Measurements from ENCODE around the gene FAM83G.

Gene FAM83G

DNA sequence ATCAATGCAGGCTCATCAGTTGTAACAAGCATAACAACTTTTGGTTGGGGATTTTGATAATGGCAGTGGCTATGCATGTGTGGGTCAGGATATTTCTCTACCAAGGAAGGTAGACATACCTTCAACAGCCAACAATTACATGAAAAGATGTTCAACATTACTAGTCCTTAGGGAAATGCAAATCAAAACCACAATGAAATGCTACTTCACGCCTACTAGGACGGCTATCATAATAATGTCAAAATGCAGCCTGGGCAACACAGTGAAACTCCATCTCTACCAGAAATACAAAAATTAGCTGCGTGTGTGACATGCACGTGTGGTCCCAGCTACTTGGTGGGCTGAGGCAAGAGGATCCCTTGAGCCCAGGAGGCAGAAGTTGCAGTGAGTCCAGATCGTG, 59.9 kb downstream of the FAM83G start:
- H3K4me3 ChIP-seq (replicated peaks; ENCODE audit: low read depth, low read length) = no peak overlapping the region
- TF ChIP-seq, protein P1, sequence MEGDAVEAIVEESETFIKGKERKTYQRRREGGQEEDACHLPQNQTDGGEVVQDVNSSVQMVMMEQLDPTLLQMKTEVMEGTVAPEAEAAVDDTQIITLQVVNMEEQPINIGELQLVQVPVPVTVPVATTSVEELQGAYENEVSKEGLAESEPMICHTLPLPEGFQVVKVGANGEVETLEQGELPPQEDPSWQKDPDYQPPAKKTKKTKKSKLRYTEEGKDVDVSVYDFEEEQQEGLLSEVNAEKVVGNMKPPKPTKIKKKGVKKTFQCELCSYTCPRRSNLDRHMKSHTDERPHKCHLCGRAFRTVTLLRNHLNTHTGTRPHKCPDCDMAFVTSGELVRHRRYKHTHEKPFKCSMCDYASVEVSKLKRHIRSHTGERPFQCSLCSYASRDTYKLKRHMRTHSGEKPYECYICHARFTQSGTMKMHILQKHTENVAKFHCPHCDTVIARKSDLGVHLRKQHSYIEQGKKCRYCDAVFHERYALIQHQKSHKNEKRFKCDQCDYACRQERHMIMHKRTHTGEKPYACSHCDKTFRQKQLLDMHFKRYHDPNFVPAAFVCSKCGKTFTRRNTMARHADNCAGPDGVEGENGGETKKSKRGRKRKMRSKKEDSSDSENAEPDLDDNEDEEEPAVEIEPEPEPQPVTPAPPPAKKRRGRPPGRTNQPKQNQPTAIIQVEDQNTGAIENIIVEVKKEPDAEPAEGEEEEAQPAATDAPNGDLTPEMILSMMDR (IDR thresholded peaks at IDR 0.05; ENCODE audit: low read depth, low read length, missing control alignments) = no peak
- no peak for DNase-seq (ENCODE audit: extremely low read depth, low read depth)

DNA sequence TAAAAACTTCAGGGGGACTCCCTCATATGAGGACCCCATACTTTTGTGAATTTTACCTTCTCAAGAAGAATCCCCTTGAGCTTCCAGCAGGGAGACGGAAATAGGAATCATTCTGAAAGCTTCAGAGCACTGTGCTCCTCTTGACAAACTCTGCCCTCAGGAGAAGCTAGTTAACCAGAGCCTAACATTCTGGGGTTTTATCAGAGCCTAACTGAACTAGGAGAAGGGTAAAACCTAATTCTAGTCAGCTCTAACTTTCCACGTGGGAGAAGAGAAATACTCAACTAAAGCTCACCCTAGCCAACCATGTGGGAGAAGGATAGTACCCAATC, 65.9 kb downstream of the FAM83G start:
- TF ChIP-seq, protein P1 (IDR thresholded peaks at IDR 0.05; ENCODE audit: low read depth, low read length, missing control alignments) = no peak
- H3K4me3 ChIP-seq (replicated peaks; ENCODE audit: low read depth, low read length) = no peak overlapping the region
- no peak for DNase-seq (ENCODE audit: extremely low read depth, low read depth)

GRCh38 chr17:18937981-18938691, 66.4 kb downstream of the FAM83G start:
- no peak for DNase-seq (ENCODE audit: extremely low read depth, low read depth)
- TF ChIP-seq, protein P1 (IDR thresholded peaks at IDR 0.05; ENCODE audit: low read depth, low read length, missing control alignments) = no peak
- H3K4me3 ChIP-seq (replicated peaks; ENCODE audit: low read depth, low read length) = no peak overlapping the region

GRCh38 chr17:18933102-18934058, 71.2 kb downstream of the FAM83G start:
- no peak for DNase-seq (ENCODE audit: extremely low read depth, low read depth)
- TF ChIP-seq, protein P1 (IDR thresholded peaks at IDR 0.05; ENCODE audit: low read depth, low read length, missing control alignments) = no peak

DNA sequence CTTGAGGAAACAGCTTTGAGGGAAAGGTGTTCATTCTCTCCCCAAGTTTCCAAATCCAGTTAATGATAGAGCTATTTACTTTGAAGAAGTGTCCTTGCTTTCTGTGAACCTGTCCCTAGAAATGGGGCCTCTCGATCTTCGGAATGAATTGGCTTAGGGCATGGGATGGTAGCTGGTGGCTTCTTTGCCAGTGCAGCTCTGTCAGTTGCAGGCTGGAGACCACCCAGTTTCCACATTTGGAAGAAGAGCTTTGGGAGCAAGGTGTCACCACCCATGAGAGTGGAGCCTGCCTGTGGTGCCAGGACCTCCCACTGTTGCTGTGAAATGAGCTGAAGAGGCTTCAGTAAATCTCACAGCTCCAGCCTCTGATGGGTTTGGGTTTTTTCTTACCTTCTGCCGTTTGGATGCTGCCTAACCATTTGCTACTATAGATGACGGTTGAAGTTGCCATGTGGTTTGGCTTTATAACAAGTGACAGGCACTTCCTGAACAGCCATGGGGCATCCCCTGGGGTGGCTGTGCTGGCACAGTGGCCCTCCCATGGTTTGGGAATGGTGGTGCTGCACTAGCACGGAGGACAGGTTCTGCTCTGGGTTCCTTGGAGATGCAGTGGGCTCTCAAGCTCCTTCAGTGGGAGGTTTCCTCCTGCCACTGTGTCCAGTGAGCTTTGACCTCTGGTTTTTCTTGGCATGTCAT, 72.1 kb downstream of the FAM83G start:
- no peak overlapping the region for H3K4me3 ChIP-seq (replicated peaks; ENCODE audit: low read depth, low read length)
- no peak for DNase-seq (ENCODE audit: extremely low read depth, low read depth)
- TF ChIP-seq, protein P1 (IDR thresholded peaks at IDR 0.05; ENCODE audit: low read depth, low read length, missing control alignments) = no peak

More at GRCh38 chr17:18933102-18934058, 71.2 kb downstream of the FAM83G start:
- no peak overlapping the region for H3K4me3 ChIP-seq (replicated peaks; ENCODE audit: low read depth, low read length)

DNA sequence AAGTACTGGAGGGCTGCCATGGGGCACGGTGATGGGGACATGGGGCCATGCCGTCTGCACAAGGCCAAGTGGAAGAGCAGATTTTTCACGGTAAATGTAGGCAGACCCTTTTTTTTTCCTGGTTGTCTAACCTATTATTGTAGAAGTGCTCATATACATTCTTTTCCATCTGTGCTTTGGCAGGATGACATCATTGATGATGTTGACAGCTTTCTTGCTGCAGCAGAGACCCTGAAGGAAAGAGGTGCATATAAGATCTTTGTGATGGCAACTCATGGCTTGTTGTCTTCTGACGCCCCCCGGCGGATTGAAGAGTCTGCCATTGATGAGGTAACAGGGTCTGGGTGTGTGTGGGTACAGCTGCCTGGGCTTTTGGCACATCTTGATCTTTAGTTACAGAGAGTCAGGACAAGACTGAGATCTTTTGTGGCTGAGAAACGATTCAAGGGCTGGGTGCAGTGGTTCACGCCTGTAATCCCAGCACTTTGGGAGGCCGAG, 75.9 kb downstream of the FAM83G start:
- TF ChIP-seq, protein P1 (IDR thresholded peaks at IDR 0.05; ENCODE audit: low read depth, low read length, missing control alignments) = no peak
- no peak for DNase-seq (ENCODE audit: extremely low read depth, low read depth)
- no peak overlapping the region for H3K4me3 ChIP-seq (replicated peaks; ENCODE audit: low read depth, low read length)
